ENCODE measurements around the gene OR8B4.
"Not testable (repeated sequence)": the region's sequence is repeated elsewhere in the genome, so short reads cannot be mapped to it uniquely, and the experiment has no call there.

OR8B4 gene

GRCh38 chr11:124405581-124405980 is 19.1 kb downstream of the OR8B4 start:
- DNase-seq (ENCODE audit: low read depth) = no peak
- no peak overlapping the region for H3K4me3 ChIP-seq (ENCODE audit: low read depth, low read length)
- TF ChIP-seq MAX (IDR thresholded peaks at IDR 0.05; ENCODE audit: low read depth, low read length) (no peak), MYC (IDR thresholded peaks at IDR 0.05; ENCODE audit: low read depth, low read length) (no peak), CTCF (IDR thresholded peaks at IDR 0.05; ENCODE audit: low read depth, low read length) (no peak), POLR2A (IDR thresholded peaks at IDR 0.05; ENCODE audit: extremely low read depth, insufficient read length) (no peak)

GRCh38 chr11:124403186-124403585 is 21.5 kb downstream of the OR8B4 start:
- not testable (repeated sequence) for DNase-seq (ENCODE audit: low read depth); H3K4me3 ChIP-seq (ENCODE audit: low read depth, low read length)

GRCh38 chr11:124402326-124402922 is 22.2 kb downstream of the OR8B4 start:
- peak; percentile 67 for DNase-seq (ENCODE audit: low read depth)
- TF ChIP-seq CTCF (IDR thresholded peaks at IDR 0.05; ENCODE audit: low read depth, low read length) = peak; percentile 85
- no peak for TF ChIP-seq POLR2A (IDR thresholded peaks at IDR 0.05; ENCODE audit: extremely low read depth, insufficient read length)
- no peak overlapping the region for H3K4me3 ChIP-seq (ENCODE audit: low read depth, low read length)

DNA sequence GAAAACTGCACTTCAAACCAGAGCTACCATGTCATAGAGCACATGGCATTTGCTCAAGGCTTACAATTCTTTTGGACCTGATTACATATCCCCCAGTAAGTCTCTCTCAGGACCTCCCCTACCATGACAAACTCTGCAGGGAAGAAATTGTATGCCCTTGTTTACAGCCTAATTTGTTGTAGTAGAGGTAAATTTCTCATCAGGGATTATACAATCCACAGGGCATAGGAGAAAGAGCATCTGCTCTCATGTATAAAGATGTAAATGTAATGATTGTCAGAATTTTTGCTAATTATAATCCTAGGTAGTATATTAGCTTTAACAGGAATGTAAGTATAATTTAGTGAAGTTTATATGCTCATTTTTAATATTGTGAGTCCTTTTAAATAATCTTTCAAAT is 25.7 kb downstream of the OR8B4 start, which contains the start of gene OR8B3:
Gene OR8B3 (minus strand): TSS at position 101 of the 400 bp plus-strand sequence. CDS start 1,673 bp downstream, outside the sequence.
- DNase-seq (ENCODE audit: low read depth) = no peak
- TF ChIP-seq POLR2A (IDR thresholded peaks at IDR 0.05; ENCODE audit: extremely low read depth, insufficient read length) = no peak
- no peak for TF ChIP-seq MYC (IDR thresholded peaks at IDR 0.05; ENCODE audit: low read depth, low read length)
- no peak for TF ChIP-seq CTCF (IDR thresholded peaks at IDR 0.05; ENCODE audit: low read depth, low read length)
- no peak for TF ChIP-seq MAX (IDR thresholded peaks at IDR 0.05; ENCODE audit: low read depth, low read length)
- H3K4me3 ChIP-seq (ENCODE audit: low read depth, low read length) = no peak within 1 kb of the TSS

- DNase-seq (ENCODE audit: low read depth); H3K4me3 ChIP-seq (ENCODE audit: low read depth, low read length): not testable (repeated sequence)
Observed at GRCh38 chr11:124396847-124397246, 27.8 kb downstream of the OR8B4 start.

- TF ChIP-seq CTCF (IDR thresholded peaks at IDR 0.05; ENCODE audit: low read depth, low read length) (no peak), MAX (IDR thresholded peaks at IDR 0.05; ENCODE audit: low read depth, low read length) (no peak), POLR2A (IDR thresholded peaks at IDR 0.05; ENCODE audit: extremely low read depth, insufficient read length) (no peak)
- DNase-seq (ENCODE audit: low read depth) = peak; percentile 11
- no peak overlapping the region for H3K4me3 ChIP-seq (ENCODE audit: low read depth, low read length)
Observed at GRCh38 chr11:124394408-124394807, 30.3 kb downstream of the OR8B4 start.

DNA sequence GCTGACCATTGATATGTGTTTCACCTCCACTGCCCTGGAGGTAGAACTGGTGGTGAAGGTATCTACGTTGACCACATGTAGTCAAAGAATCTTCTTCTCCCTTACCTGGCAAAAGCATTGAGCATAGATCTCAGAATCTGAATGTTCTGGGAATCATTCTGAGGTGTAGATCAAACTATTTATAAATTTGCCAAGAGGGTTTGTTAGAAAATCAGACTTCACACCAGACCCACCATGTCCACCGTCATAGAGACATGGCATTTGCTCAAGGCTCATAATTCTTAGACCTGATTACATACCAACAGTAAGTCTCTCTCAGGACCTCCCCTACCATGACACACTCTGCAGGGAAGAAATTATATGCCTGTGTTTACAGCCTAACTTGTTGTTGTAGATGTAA is 40.3 kb downstream of the OR8B4 start, which contains the start of gene OR8B2:
Gene OR8B2 (minus strand): TSS at position 101 of the 400 bp plus-strand sequence. CDS start 1,156 bp downstream, outside the sequence.
- DNase-seq (ENCODE audit: low read depth) = no peak
- TF ChIP-seq MYC (IDR thresholded peaks at IDR 0.05; ENCODE audit: low read depth, low read length) (no peak), CTCF (IDR thresholded peaks at IDR 0.05; ENCODE audit: low read depth, low read length) (no peak), POLR2A (IDR thresholded peaks at IDR 0.05; ENCODE audit: extremely low read depth, insufficient read length) (no peak), MAX (IDR thresholded peaks at IDR 0.05; ENCODE audit: low read depth, low read length) (no peak)
- no peak within 1 kb of the TSS for H3K4me3 ChIP-seq (ENCODE audit: low read depth, low read length)

- DNase-seq (ENCODE audit: low read depth); H3K4me3 ChIP-seq (ENCODE audit: low read depth, low read length): not testable (repeated sequence)
Observed at GRCh38 chr11:124382857-124383256, 41.8 kb downstream of the OR8B4 start.

Measured in NB4 (cell line).